OCI-LY1 (cell line): Measurements from ENCODE around the gene WWOX.

Experiments used
- EZH2 ChIP-seq: fragments of 200-600 bp; sonication (generic), shearing (Covaris generic); IDR thresholded peaks from 2 replicates; pipeline ENCODE4 v1.8.0; 2017; ENCODE audit warnings: borderline replicate concordance, mixed run types, mild to moderate bottlenecking, antibody characterized with exemption, low read length, moderate library complexity, mixed read lengths
- TF ChIP-seq, protein P1 (sequence below): fragments of 200-600 bp; sonication (generic), shearing (Covaris generic); IDR thresholded peaks from 2 replicates; pipeline ENCODE4 v1.5.1; 2017; ENCODE audit warnings: mild to moderate bottlenecking, antibody characterized with exemption, low read length, moderate library complexity, mixed read lengths

GRCh38 chr16:78796221-78796866 lies 696.9 kb downstream of the WWOX start:
- TF ChIP-seq, protein P1, sequence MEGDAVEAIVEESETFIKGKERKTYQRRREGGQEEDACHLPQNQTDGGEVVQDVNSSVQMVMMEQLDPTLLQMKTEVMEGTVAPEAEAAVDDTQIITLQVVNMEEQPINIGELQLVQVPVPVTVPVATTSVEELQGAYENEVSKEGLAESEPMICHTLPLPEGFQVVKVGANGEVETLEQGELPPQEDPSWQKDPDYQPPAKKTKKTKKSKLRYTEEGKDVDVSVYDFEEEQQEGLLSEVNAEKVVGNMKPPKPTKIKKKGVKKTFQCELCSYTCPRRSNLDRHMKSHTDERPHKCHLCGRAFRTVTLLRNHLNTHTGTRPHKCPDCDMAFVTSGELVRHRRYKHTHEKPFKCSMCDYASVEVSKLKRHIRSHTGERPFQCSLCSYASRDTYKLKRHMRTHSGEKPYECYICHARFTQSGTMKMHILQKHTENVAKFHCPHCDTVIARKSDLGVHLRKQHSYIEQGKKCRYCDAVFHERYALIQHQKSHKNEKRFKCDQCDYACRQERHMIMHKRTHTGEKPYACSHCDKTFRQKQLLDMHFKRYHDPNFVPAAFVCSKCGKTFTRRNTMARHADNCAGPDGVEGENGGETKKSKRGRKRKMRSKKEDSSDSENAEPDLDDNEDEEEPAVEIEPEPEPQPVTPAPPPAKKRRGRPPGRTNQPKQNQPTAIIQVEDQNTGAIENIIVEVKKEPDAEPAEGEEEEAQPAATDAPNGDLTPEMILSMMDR, result no peak
- no peak for TF ChIP-seq EZH2
